Measurements from ENCODE around the gene ING3.

DNA sequence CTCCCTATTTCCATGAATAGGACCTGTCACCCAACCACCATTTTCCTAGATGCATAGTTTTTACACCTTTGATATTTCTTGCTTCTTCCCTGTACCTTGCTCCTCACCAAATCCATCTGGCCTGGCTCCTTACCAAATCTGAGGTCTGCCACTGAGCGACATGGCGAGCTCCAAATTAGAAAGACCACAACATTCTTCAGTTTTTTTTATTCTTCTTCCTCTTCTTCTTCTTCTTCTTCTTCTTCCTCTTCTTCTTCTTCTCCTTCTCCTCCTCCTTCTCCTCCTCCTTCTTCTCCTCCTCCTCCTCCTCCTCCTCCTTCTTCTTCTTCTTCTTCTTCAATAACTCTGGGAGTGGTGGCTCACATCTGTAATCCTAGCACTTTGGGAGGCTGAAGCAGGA lies 45.1 kb downstream of the ING3 start:
- TF ChIP-seq, protein P1, sequence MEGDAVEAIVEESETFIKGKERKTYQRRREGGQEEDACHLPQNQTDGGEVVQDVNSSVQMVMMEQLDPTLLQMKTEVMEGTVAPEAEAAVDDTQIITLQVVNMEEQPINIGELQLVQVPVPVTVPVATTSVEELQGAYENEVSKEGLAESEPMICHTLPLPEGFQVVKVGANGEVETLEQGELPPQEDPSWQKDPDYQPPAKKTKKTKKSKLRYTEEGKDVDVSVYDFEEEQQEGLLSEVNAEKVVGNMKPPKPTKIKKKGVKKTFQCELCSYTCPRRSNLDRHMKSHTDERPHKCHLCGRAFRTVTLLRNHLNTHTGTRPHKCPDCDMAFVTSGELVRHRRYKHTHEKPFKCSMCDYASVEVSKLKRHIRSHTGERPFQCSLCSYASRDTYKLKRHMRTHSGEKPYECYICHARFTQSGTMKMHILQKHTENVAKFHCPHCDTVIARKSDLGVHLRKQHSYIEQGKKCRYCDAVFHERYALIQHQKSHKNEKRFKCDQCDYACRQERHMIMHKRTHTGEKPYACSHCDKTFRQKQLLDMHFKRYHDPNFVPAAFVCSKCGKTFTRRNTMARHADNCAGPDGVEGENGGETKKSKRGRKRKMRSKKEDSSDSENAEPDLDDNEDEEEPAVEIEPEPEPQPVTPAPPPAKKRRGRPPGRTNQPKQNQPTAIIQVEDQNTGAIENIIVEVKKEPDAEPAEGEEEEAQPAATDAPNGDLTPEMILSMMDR (conservative IDR thresholded peaks at IDR 0.05; ENCODE audit: low read length), result no peak
- TF ChIP-seq EZH2phosphoT487 (IDR thresholded peaks at IDR 0.05; ENCODE audit: borderline replicate concordance, low read depth, low read length), result no peak

Data from OCI-LY7 (cell line).